ENCODE data around the gene TRPM4.

Gene TRPM4

GRCh38 chr19:49168421-49168820 is 10.8 kb downstream of the TRPM4 start:
- no peak for ATAC-seq
- TF ChIP-seq ZFP3 (CRISPR knock-in tag; IDR thresholded peaks at IDR 0.05), result no peak
- no peak for TF ChIP-seq CREB5 (CRISPR knock-in tag; IDR thresholded peaks at IDR 0.05; ENCODE audit: low read depth)
- no peak for TF ChIP-seq ZNF70 (CRISPR knock-in tag; IDR thresholded peaks at IDR 0.05)
- no peak for TF ChIP-seq POU6F1 (CRISPR knock-in tag; IDR thresholded peaks at IDR 0.05; ENCODE audit: borderline replicate concordance, low read depth)
- no peak for TF ChIP-seq BACH2 (CRISPR knock-in tag; IDR thresholded peaks at IDR 0.05; ENCODE audit: borderline replicate concordance)
- TF ChIP-seq ISL1 (CRISPR knock-in tag; IDR thresholded peaks at IDR 0.05), result no peak
- TF ChIP-seq TCF4 (CRISPR knock-in tag; IDR thresholded peaks at IDR 0.05; ENCODE audit: borderline replicate concordance), result no peak
- TF ChIP-seq CSRNP3 (CRISPR knock-in tag; IDR thresholded peaks at IDR 0.05), result no peak
- TF ChIP-seq ZC3H10 (CRISPR knock-in tag; IDR thresholded peaks at IDR 0.05), result no peak
- TF ChIP-seq ESRRG (CRISPR knock-in tag; IDR thresholded peaks at IDR 0.05), result no peak
- no peak for TF ChIP-seq ZFP30 (CRISPR knock-in tag; IDR thresholded peaks at IDR 0.05)
- no peak for TF ChIP-seq CSDC2 (CRISPR knock-in tag; IDR thresholded peaks at IDR 0.05)
- TF ChIP-seq ARNTL (CRISPR knock-in tag; IDR thresholded peaks at IDR 0.05; ENCODE audit: borderline replicate concordance, low read depth), result no peak
- no peak for TF ChIP-seq ZNF8 (CRISPR knock-in tag; IDR thresholded peaks at IDR 0.05)
- no peak for TF ChIP-seq OSR1 (CRISPR knock-in tag; IDR thresholded peaks at IDR 0.05)
- TF ChIP-seq PPARA (CRISPR knock-in tag; IDR thresholded peaks at IDR 0.05; ENCODE audit: borderline replicate concordance), result no peak

- no peak for TF ChIP-seq ZNF8 (CRISPR knock-in tag; IDR thresholded peaks at IDR 0.05)
- no peak for TF ChIP-seq GLIS3 (CRISPR knock-in tag; IDR thresholded peaks at IDR 0.05)
- TF ChIP-seq ARNTL (CRISPR knock-in tag; IDR thresholded peaks at IDR 0.05; ENCODE audit: borderline replicate concordance, low read depth), result no peak
- no peak for TF ChIP-seq ZNF565 (CRISPR knock-in tag; conservative IDR thresholded peaks at IDR 0.05; ENCODE audit: low read depth)
- no peak for TF ChIP-seq ZFP3 (CRISPR knock-in tag; IDR thresholded peaks at IDR 0.05)
- no peak for TF ChIP-seq POU6F1 (CRISPR knock-in tag; IDR thresholded peaks at IDR 0.05; ENCODE audit: borderline replicate concordance, low read depth)
- no peak for TF ChIP-seq ESRRG (CRISPR knock-in tag; IDR thresholded peaks at IDR 0.05)
- TF ChIP-seq CSRNP3 (CRISPR knock-in tag; IDR thresholded peaks at IDR 0.05), result no peak
- no peak for TF ChIP-seq BACH2 (CRISPR knock-in tag; IDR thresholded peaks at IDR 0.05; ENCODE audit: borderline replicate concordance)
- no peak for ATAC-seq
Measured at GRCh38 chr19:49173198-49173597, 15.6 kb downstream of the TRPM4 start.

GRCh38 chr19:49180659-49181058 is 23.1 kb downstream of the TRPM4 start:
- no peak for ATAC-seq
- TF ChIP-seq ZFP3 (CRISPR knock-in tag; IDR thresholded peaks at IDR 0.05), result no peak
- no peak for TF ChIP-seq BACH2 (CRISPR knock-in tag; IDR thresholded peaks at IDR 0.05; ENCODE audit: borderline replicate concordance)
- TF ChIP-seq TOX (CRISPR knock-in tag; IDR thresholded peaks at IDR 0.05; ENCODE audit: borderline replicate concordance), result no peak
- TF ChIP-seq PATZ1 (CRISPR knock-in tag; IDR thresholded peaks at IDR 0.05; ENCODE audit: borderline replicate concordance), result no peak
- no peak for TF ChIP-seq ZNF70 (CRISPR knock-in tag; IDR thresholded peaks at IDR 0.05)
- no peak for TF ChIP-seq CSDC2 (CRISPR knock-in tag; IDR thresholded peaks at IDR 0.05)
- no peak for TF ChIP-seq RARB (CRISPR knock-in tag; IDR thresholded peaks at IDR 0.05)
- no peak for TF ChIP-seq POU6F1 (CRISPR knock-in tag; IDR thresholded peaks at IDR 0.05; ENCODE audit: borderline replicate concordance, low read depth)
- TF ChIP-seq ZC3H10 (CRISPR knock-in tag; IDR thresholded peaks at IDR 0.05), result no peak
- TF ChIP-seq ARNTL (CRISPR knock-in tag; IDR thresholded peaks at IDR 0.05; ENCODE audit: borderline replicate concordance, low read depth), result no peak
- TF ChIP-seq TSHZ2 (CRISPR knock-in tag; IDR thresholded peaks at IDR 0.05), result no peak
- TF ChIP-seq TCF4 (CRISPR knock-in tag; IDR thresholded peaks at IDR 0.05; ENCODE audit: borderline replicate concordance), result no peak
